Activated B cell treated with CpG ODN at 0.5 μM for 24 hours (primary cell): ENCODE results near the gene DPF3. TPM values are rescaled to one million over a fixed set of nuclear protein-coding genes. Genes with fewer than 3 reads are reported as not detected.
A peak's percentile ranks its signal among the peaks of the same experiment; 100 is the strongest.

Experiments used
- ATAC-seq: fragments of 200-7000 bp; cut with Tn5 transposase; one replicate; pipeline ENCODE4 v1.10.0; 2021; ENCODE audit warnings: low read depth, mild to moderate bottlenecking, moderate library complexity
- CTCF ChIA-PET: fragments of 350-600 bp; sonication (Branson Sonifier 250); formaldehyde crosslinking; loops from one replicate; lab custom pipeline; 2021; ENCODE audit warnings: antibody characterized with exemption; lab: Charles Lee
- POLR2A ChIA-PET: fragments of 350-600 bp; sonication (Branson Sonifier 250); formaldehyde crosslinking; loops from one replicate; lab custom pipeline; 2021; ENCODE audit warnings: antibody characterized with exemption; lab: Charles Lee
- DNase-seq: peaks from one replicate; pipeline ENCODE4 v3.0.0; 2022
- H3K27ac Mint-ChIP-seq: one replicate; pipeline ENCODE4 v1.8.0; 2020; ENCODE audit warnings: mixed read lengths
- H3K27me3 Mint-ChIP-seq: one replicate; pipeline ENCODE4 v1.8.0; 2021; ENCODE audit warnings: mixed read lengths
- H3K36me3 Mint-ChIP-seq: one replicate; pipeline ENCODE4 v1.8.0; 2021; ENCODE audit warnings: low read depth, mixed read lengths
- H3K4me1 Mint-ChIP-seq: one replicate; pipeline ENCODE4 v1.8.0; 2021; ENCODE audit warnings: mixed read lengths
- H3K4me3 Mint-ChIP-seq: one replicate; pipeline ENCODE4 v1.8.0; 2020; ENCODE audit warnings: mild to moderate bottlenecking, mixed read lengths
- H3K9me3 Mint-ChIP-seq: one replicate; pipeline ENCODE4 v1.8.0; 2020; ENCODE audit warnings: mixed read lengths
- intact Hi-C: fragments of 100-400 bp; cut with micrococcal nuclease; formaldehyde crosslinking; loops from one replicate; pipeline ENCODE4 v1.15.1; 2024
- total RNA-seq: library from RNA; stranded (reverse); gene quantifications from 2 replicates; pipeline ENCODE4 v1.2.3, GENCODE V29; 2022
- TF ChIP-seq, protein P1 (sequence below): fragments of 200-600 bp; IDR thresholded peaks from one replicate; pipeline ENCODE4 v1.8.0; 2022; ENCODE audit warnings: antibody characterized with exemption, mild to moderate bottlenecking

Gene DPF3
- total RNA-seq, 1 donor from 2014 or later, result 3.5 TPM

GRCh38 chr14:72883961-72884360 is 9.9 kb downstream of the DPF3 start:
- intact Hi-C loops, result no loop called here
- Mint-ChIP-seq H3K4me1 (peaks cover 34% of the 10 kb centered on the region), H3K36me3 (peaks cover 18% of the 10 kb centered on the region), H3K27me3 (no peaks in the 10 kb centered on the region), H3K9me3 (no peaks in the 10 kb centered on the region), H3K27ac (no peak overlapping the region), H3K4me3 (no peak overlapping the region)
- POLR2A ChIA-PET, result interaction anchor here (0.6 kb wide), 1 partner anchor 13 kb away, joined by 3 read pairs; no protein-coding TSS in a partner anchor
- ATAC-seq (peak; percentile 31), DNase-seq (no peak)
- CTCF ChIA-PET, result no interaction called here
- TF ChIP-seq, protein P1, sequence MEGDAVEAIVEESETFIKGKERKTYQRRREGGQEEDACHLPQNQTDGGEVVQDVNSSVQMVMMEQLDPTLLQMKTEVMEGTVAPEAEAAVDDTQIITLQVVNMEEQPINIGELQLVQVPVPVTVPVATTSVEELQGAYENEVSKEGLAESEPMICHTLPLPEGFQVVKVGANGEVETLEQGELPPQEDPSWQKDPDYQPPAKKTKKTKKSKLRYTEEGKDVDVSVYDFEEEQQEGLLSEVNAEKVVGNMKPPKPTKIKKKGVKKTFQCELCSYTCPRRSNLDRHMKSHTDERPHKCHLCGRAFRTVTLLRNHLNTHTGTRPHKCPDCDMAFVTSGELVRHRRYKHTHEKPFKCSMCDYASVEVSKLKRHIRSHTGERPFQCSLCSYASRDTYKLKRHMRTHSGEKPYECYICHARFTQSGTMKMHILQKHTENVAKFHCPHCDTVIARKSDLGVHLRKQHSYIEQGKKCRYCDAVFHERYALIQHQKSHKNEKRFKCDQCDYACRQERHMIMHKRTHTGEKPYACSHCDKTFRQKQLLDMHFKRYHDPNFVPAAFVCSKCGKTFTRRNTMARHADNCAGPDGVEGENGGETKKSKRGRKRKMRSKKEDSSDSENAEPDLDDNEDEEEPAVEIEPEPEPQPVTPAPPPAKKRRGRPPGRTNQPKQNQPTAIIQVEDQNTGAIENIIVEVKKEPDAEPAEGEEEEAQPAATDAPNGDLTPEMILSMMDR, result no peak

- DNase-seq (no peak), ATAC-seq (no peak)
- TF ChIP-seq, protein P1, result no peak
- Mint-ChIP-seq H3K4me3 (no peak overlapping the region), H3K36me3 (peaks cover 18% of the 10 kb centered on the region), H3K4me1 (peaks cover 31% of the 10 kb centered on the region), H3K27me3 (no peaks in the 10 kb centered on the region), H3K27ac (no peak overlapping the region), H3K9me3 (no peaks in the 10 kb centered on the region)
- ChIA-PET POLR2A (no interaction called here), CTCF (no interaction called here)
- intact Hi-C loops, result no loop called here
These were observed 10.8 kb downstream of the DPF3 start for GRCh38 chr14:72883109-72883508.

- Mint-ChIP-seq H3K36me3 (peaks cover 20% of the 10 kb centered on the region), H3K27me3 (no peaks in the 10 kb centered on the region), H3K4me1 (peaks cover 29% of the 10 kb centered on the region), H3K9me3 (no peaks in the 10 kb centered on the region), H3K27ac (no peak overlapping the region), H3K4me3 (no peak overlapping the region)
- CTCF ChIA-PET, result no interaction called here
- DNase-seq (no peak), ATAC-seq (no peak)
- TF ChIP-seq, protein P1, result no peak
- intact Hi-C loops, result no loop called here
- POLR2A ChIA-PET, result no interaction called here
These were observed 11.4 kb downstream of the DPF3 start for GRCh38 chr14:72882463-72882862.

DNA sequence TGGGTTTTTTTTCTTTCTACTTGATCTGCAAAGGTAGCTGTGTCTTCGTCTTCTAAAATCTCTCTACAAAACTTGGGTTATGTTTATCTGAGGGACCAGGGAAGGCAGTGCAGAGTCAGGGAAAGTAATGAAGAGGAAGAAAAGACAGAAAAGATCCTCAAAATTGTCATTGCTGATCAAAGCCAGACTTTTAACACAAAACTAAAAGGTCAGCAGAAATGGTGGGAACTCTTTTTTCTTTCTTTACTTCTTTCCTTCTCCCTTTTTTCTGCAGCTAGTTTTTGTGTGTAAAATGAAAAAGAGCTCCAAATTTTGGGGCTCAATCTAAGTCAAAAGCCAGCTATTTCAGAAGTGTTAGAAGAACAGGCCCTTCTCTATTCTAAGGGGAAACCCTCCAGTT is 11.9 kb downstream of the DPF3 start:
- intact Hi-C loops, result no loop called here
- ATAC-seq, result no peak
- H3K9me3 Mint-ChIP-seq, result no peaks in the 10 kb centered on the region
- H3K4me3 Mint-ChIP-seq, result no peak overlapping the region
- H3K36me3 Mint-ChIP-seq, result peaks cover 19% of the 10 kb centered on the region
- H3K27ac Mint-ChIP-seq, result no peak overlapping the region
- H3K27me3 Mint-ChIP-seq, result no peaks in the 10 kb centered on the region
- ChIA-PET POLR2A (interaction anchor here (0.6 kb wide), 1 partner anchor 29 kb away, joined by 3 read pairs; no protein-coding TSS in a partner anchor), CTCF (no interaction called here)
- DNase-seq, result no peak
- H3K4me1 Mint-ChIP-seq, result peaks cover 29% of the 10 kb centered on the region
- TF ChIP-seq, protein P1, result no peak

DNA sequence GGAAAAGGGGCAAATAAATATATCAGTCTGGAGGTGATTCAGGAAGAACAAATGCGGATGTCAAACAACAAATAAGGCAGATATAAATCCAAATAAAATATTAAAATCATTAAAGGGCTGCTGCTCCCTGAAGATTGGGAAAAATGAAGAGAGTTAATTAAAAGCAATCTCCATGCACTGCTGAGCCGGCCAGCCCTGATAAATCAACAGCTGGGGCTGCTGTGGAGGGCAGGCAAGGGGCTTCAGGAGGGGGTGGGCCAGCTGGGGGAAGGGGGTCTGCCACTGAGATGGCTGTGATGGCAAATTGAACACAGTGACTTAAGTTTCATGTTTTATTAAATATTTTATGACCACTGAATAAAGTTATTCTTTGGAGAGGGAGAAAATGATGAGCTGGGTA is 12.4 kb downstream of the DPF3 start:
- intact Hi-C loops, result no loop called here
- H3K4me1 Mint-ChIP-seq, result peaks cover 34% of the 10 kb centered on the region

More for the DNA sequence above, 12.4 kb downstream of the DPF3 start:
- Mint-ChIP-seq H3K4me3 (no peak overlapping the region), H3K27ac (no peak overlapping the region), H3K9me3 (no peaks in the 10 kb centered on the region), H3K27me3 (no peaks in the 10 kb centered on the region), H3K36me3 (peaks cover 19% of the 10 kb centered on the region)
- no peak for ATAC-seq
- TF ChIP-seq, protein P1, result no peak
- POLR2A ChIA-PET, result interaction anchor here (0.6 kb wide), 1 partner anchor 28 kb away, joined by 3 read pairs; no protein-coding TSS in a partner anchor
- CTCF ChIA-PET, result interaction anchor here (1.2 kb wide), 1 partner anchor 366 kb away, joined by 3 read pairs; no protein-coding TSS in a partner anchor
- DNase-seq, result no peak
